Colon (tissue), 2 donors: ENCODE measurements around the gene FHIT.

Experiments
- FAIRE-seq: peaks from 2 replicates; lab custom pipeline; 2012; peaks lifted over from hg19 to GRCh38; lab: Jason Lieb, UNC
- donor health status: control.
- donor health status: control.

FHIT gene

GRCh38 chr3:60102154-60102553 is 1149.1 kb downstream of the FHIT start:
- no peak for FAIRE-seq

- FAIRE-seq = no peak
Observed at GRCh38 chr3:60101621-60102020, 1149.6 kb downstream of the FHIT start.

GRCh38 chr3:60096403-60096802 is 1154.8 kb downstream of the FHIT start:
- no peak for FAIRE-seq

GRCh38 chr3:60095930-60096329 is 1155.3 kb downstream of the FHIT start:
- FAIRE-seq = no peak

GRCh38 chr3:60095516-60095915 is 1155.7 kb downstream of the FHIT start:
- no peak for FAIRE-seq

- FAIRE-seq = no peak
Observed at GRCh38 chr3:60094392-60094947, 1156.8 kb downstream of the FHIT start.

GRCh38 chr3:60090548-60090947 is 1160.7 kb downstream of the FHIT start:
- no peak for FAIRE-seq

- FAIRE-seq = no peak
Observed at GRCh38 chr3:60086811-60087210, 1164.4 kb downstream of the FHIT start.

- FAIRE-seq = no peak
Observed at GRCh38 chr3:60085649-60086048, 1165.6 kb downstream of the FHIT start.

- no peak for FAIRE-seq
Observed at GRCh38 chr3:60081381-60082095, 1169.7 kb downstream of the FHIT start.

GRCh38 chr3:60080648-60081047 is 1170.6 kb downstream of the FHIT start:
- FAIRE-seq = no peak

- FAIRE-seq = no peak
Observed at GRCh38 chr3:60079076-60079475, 1172.2 kb downstream of the FHIT start.

- FAIRE-seq = no peak
Observed at GRCh38 chr3:60076331-60076730, 1174.9 kb downstream of the FHIT start.

GRCh38 chr3:60073942-60074341 is 1177.3 kb downstream of the FHIT start:
- FAIRE-seq = no peak

GRCh38 chr3:60073228-60073627 is 1178.0 kb downstream of the FHIT start:
- no peak for FAIRE-seq

GRCh38 chr3:60070366-60070765 is 1180.9 kb downstream of the FHIT start:
- no peak for FAIRE-seq

- no peak for FAIRE-seq
Observed at GRCh38 chr3:60065227-60065868, 1185.9 kb downstream of the FHIT start.

GRCh38 chr3:60064210-60065178 is 1186.8 kb downstream of the FHIT start:
- FAIRE-seq = no peak

GRCh38 chr3:60056404-60056803 is 1194.8 kb downstream of the FHIT start:
- no peak for FAIRE-seq

- no peak for FAIRE-seq
Observed at GRCh38 chr3:60055765-60056164, 1195.5 kb downstream of the FHIT start.

- FAIRE-seq = no peak
Observed at GRCh38 chr3:60053526-60054265, 1197.6 kb downstream of the FHIT start.

- no peak for FAIRE-seq
Observed at GRCh38 chr3:60048447-60048848, 1202.8 kb downstream of the FHIT start.
